Stomach smooth muscle (tissue), 2 donors: Measurements from ENCODE around the gene KCNE3.
A peak's percentile ranks its signal among the peaks of the same experiment; 100 is the strongest.
"Not testable (repeated sequence)": the region's sequence is repeated elsewhere in the genome, so short reads cannot be mapped to it uniquely, and the experiment has no call there.

Experiments used
- H3K27ac ChIP-seq: one replicate; pipeline ENCODE4 v1.7.0; 2013; ENCODE audit warnings: mild to moderate bottlenecking, low read length, inconsistent platforms
- H3K27me3 ChIP-seq, 2 donors: one replicate each; pipeline ENCODE4 v1.7.0; 2013; ENCODE audit warnings: low read length in 2 of 2; ENCODE audit not compliant: insufficient read depth in 2 of 2, control insufficient read depth in 1 of 2
- H3K36me3 ChIP-seq, 2 donors: one replicate each; pipeline ENCODE4 v1.7.0; 2013; ENCODE audit warnings: low read length in 2 of 2; ENCODE audit not compliant: control insufficient read depth in 2 of 2, insufficient read depth in 2 of 2
- H3K4me1 ChIP-seq: one replicate; pipeline ENCODE4 v1.7.0; 2013; ENCODE audit warnings: low read length; ENCODE audit not compliant: control insufficient read depth, insufficient read depth
- H3K4me3 ChIP-seq, 2 donors: one replicate each; pipeline ENCODE4 v1.7.0; 2013; ENCODE audit warnings: low read length in 2 of 2
- H3K9ac ChIP-seq, 2 donors: one replicate each; pipeline ENCODE4 v1.7.0; 2013; ENCODE audit warnings: low read length in 2 of 2, mild to moderate bottlenecking in 1 of 2
- H3K9me3 ChIP-seq, 2 donors: one replicate each; pipeline ENCODE4 v1.7.0; 2013; ENCODE audit warnings: low read length in 2 of 2; ENCODE audit not compliant: control insufficient read depth in 2 of 2
- donor health status: healthy.
- donor health status: Pancreatic carcinoma.

KCNE3 gene

DNA sequence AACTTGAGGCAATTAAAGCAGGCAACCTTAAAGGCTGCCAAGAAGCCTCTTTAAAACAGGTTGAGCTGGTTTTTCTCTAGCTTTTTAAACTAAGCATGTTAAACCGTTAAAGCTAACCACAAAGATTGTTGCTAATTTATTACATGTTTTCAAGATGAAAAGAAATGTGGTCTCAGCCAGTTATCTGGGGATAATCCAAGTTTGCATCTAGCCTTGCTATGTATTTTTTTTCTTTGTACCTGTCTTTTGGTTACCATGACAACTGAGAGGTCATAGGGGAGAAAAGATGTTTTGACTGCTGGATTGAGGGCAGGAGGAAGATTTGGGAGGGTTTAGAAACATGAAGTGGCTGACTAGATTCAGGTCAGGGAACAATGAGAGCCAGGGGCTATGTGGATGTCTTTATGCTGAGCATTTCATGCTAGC is 50.0 kb downstream of the KCNE3 start:
- Histone ChIP-seq H3K4me3 (no peak overlapping the region), H3K36me3 (no peaks in the 10 kb centered on the region), H3K4me1 (peaks cover 6% of the 10 kb centered on the region), H3K9ac (no peak overlapping the region), H3K27me3 (no peaks in the 10 kb centered on the region), H3K27ac (peak overlapping the region; percentile 46), H3K9me3 (no peaks in the 10 kb centered on the region)

DNA sequence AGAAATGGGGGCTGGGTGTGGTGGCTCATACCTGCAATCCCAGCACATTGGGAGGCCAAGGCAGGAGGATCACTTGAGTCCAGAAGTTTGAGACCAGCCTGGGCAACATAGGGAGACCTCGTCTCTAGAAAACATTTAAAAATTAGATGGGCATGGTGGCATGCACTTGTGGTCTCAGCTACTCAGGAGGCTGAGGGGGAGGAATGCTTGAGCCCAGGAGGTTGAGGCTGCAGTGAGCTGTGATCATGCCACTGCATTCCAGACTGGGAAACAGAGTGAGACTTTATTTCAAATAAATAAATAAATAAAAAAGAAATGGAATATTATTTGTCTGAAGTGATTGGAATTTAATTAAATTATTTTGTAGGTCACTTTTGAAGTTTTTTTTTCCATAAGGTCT is 50.4 kb downstream of the KCNE3 start:
- not testable (repeated sequence) for H3K9ac ChIP-seq, H3K36me3 ChIP-seq, H3K27me3 ChIP-seq, H3K9me3 ChIP-seq, H3K4me3 ChIP-seq, H3K27ac ChIP-seq, H3K4me1 ChIP-seq

DNA sequence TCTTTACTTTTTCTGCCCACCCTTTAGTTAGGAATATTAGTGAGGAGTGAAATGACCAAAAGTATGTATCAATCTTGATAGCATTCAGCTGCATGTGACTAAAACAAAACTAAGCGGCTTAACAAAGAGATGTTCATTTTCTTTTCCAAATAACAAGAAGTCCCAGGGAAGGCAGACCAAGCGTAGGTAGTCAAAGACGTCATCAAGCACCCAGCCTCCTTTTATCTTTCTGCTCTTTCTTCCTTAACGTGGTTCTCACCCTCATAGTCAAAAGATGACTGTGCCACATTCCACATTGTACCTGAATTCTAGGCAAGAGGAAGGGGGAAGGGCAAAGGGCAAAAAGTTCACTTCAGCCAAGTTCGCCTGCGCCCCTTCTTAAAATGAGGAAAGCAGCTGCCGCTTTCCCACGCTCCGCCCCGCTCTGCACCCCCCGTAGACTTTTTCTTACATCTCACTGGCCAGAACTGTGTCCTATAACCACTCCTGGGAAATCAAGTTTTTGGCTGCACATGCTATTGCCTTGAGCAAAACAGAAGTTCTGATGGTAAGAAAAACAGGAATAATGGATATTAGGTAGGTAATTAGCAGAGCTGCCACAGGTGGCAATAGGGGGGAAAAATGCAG is 54.5 kb downstream of the KCNE3 start:
- Histone ChIP-seq H3K9ac (no peak overlapping the region), H3K27ac (no peak overlapping the region), H3K4me1 (peaks cover 5% of the 10 kb centered on the region), H3K9me3 (no peaks in the 10 kb centered on the region), H3K36me3 (no peaks in the 10 kb centered on the region), H3K4me3 (no peak overlapping the region), H3K27me3 (no peaks in the 10 kb centered on the region)

DNA sequence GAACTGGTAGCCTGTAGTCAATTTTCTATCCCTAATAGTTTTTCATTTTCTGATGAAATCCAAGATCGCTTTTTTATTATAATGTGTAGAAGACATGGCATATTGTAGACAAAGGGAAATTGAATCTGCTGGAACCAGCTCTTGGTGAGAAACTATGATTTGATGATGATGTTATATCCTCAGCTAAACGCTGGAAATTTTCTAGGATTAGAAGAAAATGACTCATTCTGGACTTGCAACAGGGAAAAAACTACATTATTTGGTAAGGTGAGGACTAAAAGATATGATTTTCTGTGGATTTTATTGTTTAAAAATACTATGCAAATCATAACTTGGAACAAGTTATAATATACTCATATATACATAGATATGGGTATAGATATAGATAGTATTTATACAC is 55.0 kb downstream of the KCNE3 start:
- Histone ChIP-seq H3K36me3 (no peaks in the 10 kb centered on the region), H3K9ac (no peak overlapping the region), H3K4me3 (no peak overlapping the region), H3K4me1 (no peaks in the 10 kb centered on the region), H3K9me3 (no peaks in the 10 kb centered on the region), H3K27me3 (no peaks in the 10 kb centered on the region), H3K27ac (no peak overlapping the region)

DNA sequence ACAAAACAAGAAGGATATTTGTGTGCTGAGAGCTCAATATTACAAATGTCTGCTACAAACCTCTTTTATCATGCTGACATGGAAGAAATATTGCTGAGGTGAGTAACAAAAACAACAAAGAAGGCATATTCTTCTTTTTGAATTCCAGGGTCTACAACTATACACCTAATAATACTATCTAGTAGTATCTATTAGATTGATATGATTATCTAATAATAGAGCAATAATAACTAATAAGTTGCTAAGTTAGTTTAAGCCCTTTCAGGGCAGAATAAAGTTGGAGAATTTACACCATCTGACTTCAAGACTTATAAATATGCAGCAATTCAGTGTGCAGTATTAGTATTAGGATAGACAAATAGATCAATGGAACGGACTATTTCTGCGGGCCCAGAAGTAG is 57.7 kb downstream of the KCNE3 start:
- H3K4me1 ChIP-seq: no peaks in the 10 kb centered on the region
- no peak overlapping the region for H3K27ac ChIP-seq
- no peaks in the 10 kb centered on the region for H3K36me3 ChIP-seq
- no peaks in the 10 kb centered on the region for H3K9me3 ChIP-seq
- no peak overlapping the region for H3K4me3 ChIP-seq
- no peaks in the 10 kb centered on the region for H3K27me3 ChIP-seq
- no peak overlapping the region for H3K9ac ChIP-seq
